H1 (cell line): ENCODE results near the gene DTL.

Experiments used
- CTCF ChIP-seq, 3 experiments: IDR thresholded peaks; 1 replicate in 2 of 3; 2 replicates in 1 of 3; pipeline versions ENCODE4 v1.5.1 to v1.6.1; 2011; ENCODE audit warnings: low read length in 3 of 3, mild to moderate bottlenecking in 3 of 3, inconsistent platforms in 2 of 3, low read depth in 1 of 3, moderate library complexity in 1 of 3; ENCODE audit not compliant: insufficient read depth in 1 of 3; ENCODE audit errors: control extremely low read depth in 1 of 3
- EP300 ChIP-seq, 2 experiments: IDR thresholded peaks; 1 replicate in 1 of 2; 2 replicates in 1 of 2; pipeline ENCODE4 v1.6.1; 2011 to 2012; ENCODE audit warnings: low read depth in 2 of 2, low read length in 2 of 2, mild to moderate bottlenecking in 2 of 2, borderline replicate concordance in 1 of 2, inconsistent platforms in 1 of 2, moderate library complexity in 1 of 2
- EZH2 ChIP-seq: fragments of 200-600 bp; sonication (generic); IDR thresholded peaks from 2 replicates; pipeline ENCODE4 v1.7.1; 2012; ENCODE audit warnings: low read depth, mild to moderate bottlenecking, moderate library complexity, low read length, inconsistent platforms; ENCODE audit not compliant: severe bottlenecking
- MAFK ChIP-seq: IDR thresholded peaks from 2 replicates; pipeline ENCODE4 v1.6.1; 2012; ENCODE audit warnings: low read depth, mild to moderate bottlenecking, improper control_type of control experiment, low read length
- PHF8 ChIP-seq: fragments of 200-600 bp; sonication (generic); conservative IDR thresholded peaks from 2 replicates; pipeline ENCODE4 v1.7.1; 2012; ENCODE audit warnings: low read depth, mild to moderate bottlenecking, inconsistent platforms, low read length, moderate library complexity
- POLR2A ChIP-seq, 2 experiments: IDR thresholded peaks; 1 replicate in 1 of 2; 2 replicates in 1 of 2; pipeline ENCODE4 v1.6.1; 2011; ENCODE audit warnings: low read depth in 2 of 2, low read length in 2 of 2, mild to moderate bottlenecking in 2 of 2; ENCODE audit errors: control extremely low read depth in 1 of 2
- SUZ12 ChIP-seq: fragments of 200-600 bp; sonication (generic); IDR thresholded peaks from 2 replicates; pipeline ENCODE4 v1.6.1; 2012; ENCODE audit warnings: mild to moderate bottlenecking, inconsistent platforms, low read length, moderate library complexity, mixed read lengths

GRCh38 chr1:212153635-212154034, 118.1 kb downstream of the DTL start:
- TF ChIP-seq EP300 (IDR thresholded peaks at IDR 0.05; ENCODE audit: borderline replicate concordance in 1 of 2, low read depth in 2 of 2, low read length in 2 of 2): no peak
- TF ChIP-seq POLR2A (IDR thresholded peaks at IDR 0.05; ENCODE audit: control extremely low read depth in 1 of 2, low read depth in 2 of 2, low read length in 2 of 2): no peak
- TF ChIP-seq PHF8: no peak
- TF ChIP-seq CTCF (IDR thresholded peaks at IDR 0.05; ENCODE audit: control extremely low read depth in 1 of 3, insufficient read depth in 1 of 3, low read depth in 1 of 3, low read length in 3 of 3): no peak
- TF ChIP-seq SUZ12: no peak
- TF ChIP-seq MAFK: no peak
- TF ChIP-seq EZH2: no peak
